Measurements from ENCODE around the gene MTMR6.

- no peak for TF ChIP-seq YY1 (IDR thresholded peaks at IDR 0.05; ENCODE audit: insufficient read depth, insufficient read length)
- no peak for TF ChIP-seq ZNF274 (IDR thresholded peaks at IDR 0.05; ENCODE audit: low read depth, low read length)
- TF ChIP-seq SUZ12 (IDR thresholded peaks at IDR 0.05; ENCODE audit: extremely low read depth, insufficient read depth, insufficient read length): no peak
These were observed 14.2 kb upstream of the MTMR6 start, which contains the start of gene NUP58 for GRCh38 chr13:25301347-25302113.

All from NT2/D1 (cell line).